MCF 10A (cell line): ENCODE measurements around the gene BTBD16. TPM values are rescaled to one million over a fixed set of nuclear protein-coding genes. Genes with fewer than 3 reads are reported as not detected.

ENCODE experiments used
- BruUV-seq: library from RNA; stranded (reverse); fragments of 400-500 nt; replicated peaks from 2 replicates; lab custom pipeline; 2021; lab: Mats Ljungman, UMichigan
- CTCF ChIA-PET: fragments of 300-600 bp; sonication (Branson Sonifier 250); formaldehyde crosslinking; extraction: SDS; loops from one replicate; lab custom pipeline; 2021; ENCODE audit warnings: antibody characterized with exemption, inconsistent platforms; lab: Yijun Ruan, JAX
- POLR2A ChIA-PET: fragments of 300-600, 350-650 bp; sonication (Branson Sonifier 250); formaldehyde crosslinking; extraction: SDS; loops from one replicate; lab custom pipeline; 2020; ENCODE audit warnings: antibody characterized with exemption, inconsistent platforms; lab: Yijun Ruan, JAX
- DNase-seq: peaks from one replicate; pipeline ENCODE4 v3.0.0-alpha.2; 2018; ENCODE audit not compliant: unreplicated experiment
- H3K27ac Mint-ChIP-seq: one replicate; pipeline ENCODE4 v1.8.0; 2022; ENCODE audit warnings: mild to moderate bottlenecking, low read depth, mixed read lengths; ENCODE audit not compliant: unreplicated experiment
- H3K27me3 Mint-ChIP-seq: one replicate; pipeline ENCODE4 v1.8.0; 2022; ENCODE audit warnings: mixed read lengths; ENCODE audit not compliant: insufficient read depth, unreplicated experiment
- H3K36me3 Mint-ChIP-seq: one replicate; pipeline ENCODE4 v1.8.0; 2022; ENCODE audit warnings: mild to moderate bottlenecking, moderate library complexity, mixed read lengths; ENCODE audit not compliant: insufficient read depth, unreplicated experiment
- H3K4me1 Mint-ChIP-seq: one replicate; pipeline ENCODE4 v1.8.0; 2022; ENCODE audit warnings: mixed read lengths; ENCODE audit not compliant: insufficient read depth, unreplicated experiment
- H3K4me3 Mint-ChIP-seq: one replicate; pipeline ENCODE4 v1.8.0; 2022; ENCODE audit warnings: mild to moderate bottlenecking, moderate library complexity, mixed read lengths; ENCODE audit not compliant: unreplicated experiment
- H3K9me3 Mint-ChIP-seq: one replicate; pipeline ENCODE4 v1.8.0; 2022; ENCODE audit warnings: mixed read lengths; ENCODE audit not compliant: unreplicated experiment
- CTCF ChIP-seq: fragments of 200-600 bp; IDR thresholded peaks from one replicate; pipeline ENCODE4 v1.8.0; 2022; ENCODE audit warnings: antibody characterized with exemption, mild to moderate bottlenecking; ENCODE audit not compliant: unreplicated experiment
- intact Hi-C: fragments of 100-400 bp; cut with micrococcal nuclease; formaldehyde crosslinking; loops from 2 replicates; pipeline ENCODE4 v1.14.1; 2022
- total RNA-seq: library from RNA; stranded (reverse); gene quantifications from 2 replicates; pipeline ENCODE4 v1.2.3, GENCODE V29; 2022

The BTBD16 gene
- total RNA-seq, 1 experiment from 2014 or later, result 0.16 TPM

DNA sequence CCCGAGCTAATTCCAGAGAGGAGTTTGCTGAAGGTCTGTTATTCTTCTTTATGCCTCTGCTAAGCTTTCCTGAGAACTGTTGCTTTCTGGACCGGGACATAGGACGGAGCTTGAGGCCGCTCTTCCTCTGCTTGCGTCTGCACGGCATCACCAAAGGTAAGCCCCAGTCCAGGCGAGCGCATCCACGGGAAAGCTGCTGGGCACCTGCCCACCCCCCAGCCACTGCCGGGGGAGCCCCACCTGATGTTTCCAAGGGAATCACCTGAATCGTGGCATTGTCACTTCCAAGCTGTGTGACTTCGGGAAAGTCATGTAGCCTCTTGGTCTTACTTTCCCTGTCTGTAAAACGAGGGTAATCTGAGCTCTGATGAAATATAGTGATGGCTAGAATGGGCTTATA is 58.3 kb downstream of the BTBD16 start:
- POLR2A ChIA-PET, result interaction anchor here (0.9 kb wide), 1 partner anchor 22 kb away, joined by 3 read pairs; no protein-coding TSS in a partner anchor
- DNase-seq, result no peak
- Mint-ChIP-seq H3K27me3 (no peaks in the 10 kb centered on the region), H3K4me3 (no peak overlapping the region), H3K4me1 (peaks cover 7% of the 10 kb centered on the region), H3K36me3 (no peaks in the 10 kb centered on the region), H3K27ac (no peak overlapping the region), H3K9me3 (no peaks in the 10 kb centered on the region)
- no TSS peak for BruUV-seq
- CTCF ChIA-PET, result interaction anchor here (0.7 to 0.9 kb wide), 2 partner anchors 10 to 30 kb away, joined by 3 read pairs; no protein-coding TSS in a partner anchor
- no peak for TF ChIP-seq CTCF
- intact Hi-C loops, result no loop called here

- intact Hi-C loops, result no loop called here
- H3K27me3 Mint-ChIP-seq, result no peaks in the 10 kb centered on the region
- H3K4me3 Mint-ChIP-seq, result no peak overlapping the region
- no peak overlapping the region for H3K27ac Mint-ChIP-seq
- no peaks in the 10 kb centered on the region for H3K4me1 Mint-ChIP-seq
- H3K36me3 Mint-ChIP-seq, result no peaks in the 10 kb centered on the region
- ChIA-PET CTCF (interaction anchor here (0.7 kb wide), 1 partner anchor 10 kb away, joined by 3 read pairs; no protein-coding TSS in a partner anchor), POLR2A (interaction anchor here (0.6 kb wide), 2 partner anchors 108 to 171 kb away, joined by 3 to 4 read pairs; no protein-coding TSS in a partner anchor)
- BruUV-seq, result no TSS peak
- H3K9me3 Mint-ChIP-seq, result no peaks in the 10 kb centered on the region
- no peak for TF ChIP-seq CTCF
- no peak for DNase-seq
Observed at GRCh38 chr10:122331100-122331499, 60.0 kb downstream of the BTBD16 start.

- H3K27me3 Mint-ChIP-seq, result no peaks in the 10 kb centered on the region
- no TSS peak for BruUV-seq
- CTCF ChIA-PET, result interaction anchor here (0.6 to 0.9 kb wide), 3 partner anchors 122 to 336 kb away, joined by 3 read pairs; no protein-coding TSS in a partner anchor
- POLR2A ChIA-PET, result no interaction called here
- no peak overlapping the region for H3K4me3 Mint-ChIP-seq
- H3K27ac Mint-ChIP-seq, result no peak overlapping the region
- no peak for TF ChIP-seq CTCF
- no peaks in the 10 kb centered on the region for H3K9me3 Mint-ChIP-seq
- H3K4me1 Mint-ChIP-seq, result no peaks in the 10 kb centered on the region
- DNase-seq, result no peak
- no peaks in the 10 kb centered on the region for H3K36me3 Mint-ChIP-seq
- intact Hi-C loops, result no loop called here
Observed at GRCh38 chr10:122331615-122332446, 60.7 kb downstream of the BTBD16 start.

- Mint-ChIP-seq H3K27me3 (no peaks in the 10 kb centered on the region), H3K9me3 (no peaks in the 10 kb centered on the region), H3K4me3 (no peak overlapping the region), H3K4me1 (no peaks in the 10 kb centered on the region), H3K36me3 (no peaks in the 10 kb centered on the region), H3K27ac (no peak overlapping the region)
- CTCF ChIA-PET, result interaction anchor here (0.6 to 1.2 kb wide), 4 partner anchors 9 to 233 kb away, joined by 3 to 4 read pairs (median 3); no protein-coding TSS in a partner anchor
- intact Hi-C loops, result no loop called here
- no peak for TF ChIP-seq CTCF
- POLR2A ChIA-PET, result interaction anchor here (0.6 kb wide), 1 partner anchor 135 kb away, joined by 3 read pairs; no protein-coding TSS in a partner anchor
- BruUV-seq, result no TSS peak
- DNase-seq, result no peak
Observed at GRCh38 chr10:122333037-122333436, 61.9 kb downstream of the BTBD16 start.
